GM21447 (cell line): ENCODE data around the gene TPR.

Source experiments
- ATAC-seq: cut with Tn5 transposase; IDR thresholded peaks from one replicate; pipeline ENCODE4 v1.9.1; 2021; ENCODE audit not compliant: unreplicated experiment

Gene TPR

GRCh38 chr1:186291271-186291670 is 83.8 kb downstream of the TPR start:
- no peak for ATAC-seq

- no peak for ATAC-seq
Measured at GRCh38 chr1:186289943-186290545, 85.0 kb downstream of the TPR start.

GRCh38 chr1:186286615-186287315 is 88.3 kb downstream of the TPR start:
- ATAC-seq = no peak

GRCh38 chr1:186283374-186283773 is 91.7 kb downstream of the TPR start:
- no peak for ATAC-seq

- ATAC-seq = no peak
Measured at GRCh38 chr1:186282466-186282865, 92.6 kb downstream of the TPR start.

- ATAC-seq = no peak
Measured at GRCh38 chr1:186275822-186276221, 99.2 kb downstream of the TPR start.

- ATAC-seq = no peak
Measured at GRCh38 chr1:186272486-186272885, 102.6 kb downstream of the TPR start.

GRCh38 chr1:186271032-186271431 is 104.0 kb downstream of the TPR start:
- ATAC-seq = no peak
